VCaP (cell line): ENCODE measurements around the gene MUC21.

ENCODE experiments used
- H3K27ac ChIP-seq: fragments of 450-650 bp; 2 replicates; pipeline ENCODE4 v1.5.1; 2017
- CTCF ChIP-seq: fragments of 450-650 bp; conservative IDR thresholded peaks from 2 replicates; pipeline ENCODE4 v1.5.1; 2017; ENCODE audit warnings: mild to moderate bottlenecking, moderate library complexity

Gene MUC21

GRCh38 chr6:30944051-30944450, 39.5 kb upstream of the MUC21 start:
- TF ChIP-seq CTCF: no peak
- H3K27ac ChIP-seq: no peak overlapping the region

- no peak overlapping the region for H3K27ac ChIP-seq
- TF ChIP-seq CTCF: no peak
Observed at GRCh38 chr6:30945281-30945680, 38.2 kb upstream of the MUC21 start.

GRCh38 chr6:30947231-30947630, 36.3 kb upstream of the MUC21 start:
- no peak overlapping the region for H3K27ac ChIP-seq
- TF ChIP-seq CTCF: no peak

- no peak for TF ChIP-seq CTCF
- no peak overlapping the region for H3K27ac ChIP-seq
Observed at GRCh38 chr6:30948811-30949210, 34.7 kb upstream of the MUC21 start.

GRCh38 chr6:30951907-30952469, 31.5 kb upstream of the MUC21 start:
- TF ChIP-seq CTCF: no peak
- H3K27ac ChIP-seq: no peak overlapping the region

GRCh38 chr6:30954631-30955366, 28.7 kb upstream of the MUC21 start:
- no peak for TF ChIP-seq CTCF
- no peak overlapping the region for H3K27ac ChIP-seq

- H3K27ac ChIP-seq: no peak overlapping the region
- TF ChIP-seq CTCF: no peak
Observed at GRCh38 chr6:30955367-30956042, 28.0 kb upstream of the MUC21 start.
